HG03342 (cell line): ENCODE data around the gene ZNF410.
"Not testable (repeated sequence)": the region's sequence is repeated elsewhere in the genome, so short reads cannot be mapped to it uniquely, and the experiment has no call there.

Source experiments
- ATAC-seq: cut with Tn5 transposase; IDR thresholded peaks from one replicate; pipeline ENCODE4 v1.9.1; 2021; ENCODE audit warnings: mild to moderate bottlenecking, moderate library complexity; ENCODE audit not compliant: unreplicated experiment

Gene ZNF410, protein sequence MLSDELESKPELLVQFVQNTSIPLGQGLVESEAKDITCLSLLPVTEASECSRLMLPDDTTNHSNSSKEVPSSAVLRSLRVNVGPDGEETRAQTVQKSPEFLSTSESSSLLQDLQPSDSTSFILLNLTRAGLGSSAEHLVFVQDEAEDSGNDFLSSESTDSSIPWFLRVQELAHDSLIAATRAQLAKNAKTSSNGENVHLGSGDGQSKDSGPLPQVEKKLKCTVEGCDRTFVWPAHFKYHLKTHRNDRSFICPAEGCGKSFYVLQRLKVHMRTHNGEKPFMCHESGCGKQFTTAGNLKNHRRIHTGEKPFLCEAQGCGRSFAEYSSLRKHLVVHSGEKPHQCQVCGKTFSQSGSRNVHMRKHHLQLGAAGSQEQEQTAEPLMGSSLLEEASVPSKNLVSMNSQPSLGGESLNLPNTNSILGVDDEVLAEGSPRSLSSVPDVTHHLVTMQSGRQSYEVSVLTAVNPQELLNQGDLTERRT

DNA sequence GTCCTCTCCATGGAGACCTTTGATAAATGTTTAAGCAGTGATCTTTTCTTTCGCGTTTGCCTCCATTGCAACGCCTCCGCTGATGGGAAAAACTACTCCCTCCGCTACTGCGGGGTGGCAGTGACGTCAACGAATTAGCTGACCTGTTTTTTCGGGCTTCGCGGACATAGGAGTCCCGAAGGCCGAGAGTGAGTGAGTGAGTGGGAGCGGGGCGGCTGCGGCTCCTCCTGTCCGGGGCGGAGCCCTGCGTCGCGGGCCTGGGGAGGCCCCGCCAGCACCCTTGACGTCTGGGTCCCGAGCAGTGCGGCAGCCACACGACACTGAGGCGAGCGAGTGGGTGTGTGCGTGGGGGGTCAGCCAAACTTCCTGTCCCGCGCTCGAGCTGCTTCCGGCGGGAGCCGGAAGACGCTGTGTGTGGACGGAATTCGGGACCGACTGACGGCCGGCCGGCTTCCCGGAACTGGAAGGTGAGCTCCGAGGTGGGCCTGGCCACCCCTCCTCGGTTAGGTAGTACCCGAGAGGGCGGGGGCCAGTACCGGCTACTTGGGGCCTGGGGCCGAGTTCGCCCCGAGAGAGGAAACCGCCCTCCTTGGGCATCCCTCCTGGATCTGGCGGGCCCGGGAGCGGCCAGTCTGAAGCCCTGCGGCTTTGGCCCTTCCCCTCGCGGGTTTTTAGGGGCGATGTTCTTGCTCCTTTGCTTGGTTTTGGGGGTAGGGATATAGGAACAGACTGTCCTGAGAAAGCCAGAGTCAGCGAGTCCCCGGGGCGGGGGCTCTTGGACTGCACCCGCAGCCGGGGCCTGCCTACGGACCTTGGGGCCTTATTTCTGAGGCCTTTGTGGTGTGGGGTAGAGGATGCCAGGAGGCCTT is at the start of gene ZNF410:
ZNF410 (plus strand) TSS at position 411 of the 869 bp plus-strand sequence. CDS start 5,317 bp downstream, outside the sequence.
- peak; percentile 92 for ATAC-seq

DNA sequence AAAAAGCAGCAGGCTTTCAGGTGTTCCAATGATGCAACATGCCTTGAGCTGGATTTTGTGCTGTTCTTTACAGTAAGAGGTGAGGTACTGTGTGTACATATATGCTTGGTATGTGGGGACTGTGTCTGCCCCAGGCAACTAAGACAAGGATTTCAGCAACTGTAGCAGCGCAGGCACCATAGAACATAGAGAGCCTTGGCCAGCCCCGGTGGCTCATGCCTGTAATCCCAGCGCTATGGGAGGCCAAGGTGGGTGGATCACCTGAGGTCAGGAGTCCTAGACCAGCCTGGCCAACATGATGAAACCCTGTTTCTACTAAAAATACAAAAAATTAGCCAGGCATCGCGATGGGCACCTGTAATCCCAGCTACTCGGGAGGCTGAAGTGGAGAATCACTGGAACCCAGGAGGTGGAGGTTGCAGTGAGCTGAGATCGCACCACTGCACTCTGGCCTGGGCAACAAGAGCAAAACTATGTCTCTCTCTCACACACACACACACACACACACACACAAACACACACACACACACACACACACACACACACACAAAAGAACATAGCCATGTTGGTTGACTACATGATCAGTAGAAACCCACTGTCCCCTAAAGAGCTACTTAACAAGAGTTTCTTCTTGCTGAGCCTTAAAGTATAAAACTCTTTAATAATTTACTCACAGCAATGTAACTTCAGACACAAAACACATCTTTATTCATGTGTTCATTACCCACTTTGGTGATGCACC is 48.2 kb upstream of the ZNF410 start:
- ATAC-seq: not testable (repeated sequence)

DNA sequence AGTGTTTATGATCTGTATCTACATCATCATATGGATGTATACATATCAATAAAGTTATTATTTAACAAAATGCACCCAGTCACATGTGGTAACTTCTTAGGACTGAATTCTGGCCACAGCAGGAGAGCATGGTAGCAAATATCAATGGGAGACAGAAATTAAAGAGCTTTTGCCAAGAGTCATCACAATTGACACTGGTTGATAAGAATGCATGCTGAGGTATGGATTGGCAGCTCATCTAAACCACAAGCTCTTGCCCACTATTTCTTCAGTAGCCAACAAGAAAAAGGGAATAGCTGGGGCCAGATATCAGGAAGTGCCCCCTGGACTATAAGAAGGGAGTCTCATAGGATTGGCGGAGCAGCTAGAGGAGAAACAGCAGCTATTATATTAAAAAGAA is 44.5 kb upstream of the ZNF410 start:
- no peak for ATAC-seq

DNA sequence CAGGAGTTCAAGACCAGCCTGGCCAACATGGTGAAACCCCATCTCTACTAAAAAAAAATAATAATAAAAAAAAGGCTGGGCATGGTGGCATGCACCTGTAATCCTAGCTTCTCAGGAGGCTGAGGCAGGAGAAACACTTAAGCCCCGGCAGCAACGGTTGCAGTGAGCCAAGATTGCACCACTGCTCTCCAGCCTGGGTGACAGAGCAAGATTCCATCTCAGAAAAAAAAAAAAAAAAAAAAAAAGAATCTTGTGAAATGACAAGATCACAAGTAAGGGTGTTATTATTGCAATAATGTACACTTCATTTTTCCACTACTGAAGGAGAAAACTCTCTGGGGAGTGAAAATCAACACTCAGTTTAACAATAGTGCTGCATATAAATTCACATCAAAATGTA is 43.8 kb upstream of the ZNF410 start:
- no peak for ATAC-seq

DNA sequence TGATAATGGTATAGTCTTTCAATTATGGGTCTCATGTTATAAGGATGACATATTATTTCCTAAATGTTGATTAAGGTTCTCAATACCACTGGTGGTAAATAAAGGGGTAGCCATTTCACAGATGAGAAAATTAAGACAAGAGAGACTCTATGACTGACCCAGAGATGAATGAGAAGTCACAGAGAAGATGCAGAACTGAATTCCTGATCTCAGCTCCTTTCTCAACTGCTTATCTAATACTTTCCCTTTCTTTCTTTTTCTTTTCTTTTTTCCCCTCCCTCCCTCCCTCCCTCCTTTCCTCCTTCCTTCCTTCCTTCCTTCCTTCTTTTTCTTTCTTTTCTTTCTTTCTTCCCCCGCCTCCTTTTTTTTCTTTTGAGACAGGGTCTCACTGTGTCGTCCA is 43.4 kb upstream of the ZNF410 start:
- ATAC-seq: no peak

DNA sequence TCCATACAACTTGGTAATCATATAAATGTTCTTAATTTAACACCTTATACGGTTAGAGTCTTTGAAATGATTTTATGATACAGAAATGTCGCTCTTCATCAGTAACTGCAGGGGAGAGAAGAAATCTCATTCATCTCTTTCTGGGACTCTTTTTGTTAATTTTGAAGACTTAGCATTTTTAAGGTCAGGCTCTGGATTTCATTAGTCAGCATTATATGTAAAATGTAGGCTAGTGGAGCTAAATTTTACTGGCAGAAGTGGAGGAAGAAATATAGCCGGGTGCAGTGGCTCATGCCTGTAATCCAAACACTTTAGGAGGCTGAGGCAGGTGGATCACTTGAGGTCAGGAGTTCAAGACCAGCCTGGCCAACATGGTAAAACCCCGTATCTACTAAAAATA is 39.7 kb upstream of the ZNF410 start:
- ATAC-seq: no peak

DNA sequence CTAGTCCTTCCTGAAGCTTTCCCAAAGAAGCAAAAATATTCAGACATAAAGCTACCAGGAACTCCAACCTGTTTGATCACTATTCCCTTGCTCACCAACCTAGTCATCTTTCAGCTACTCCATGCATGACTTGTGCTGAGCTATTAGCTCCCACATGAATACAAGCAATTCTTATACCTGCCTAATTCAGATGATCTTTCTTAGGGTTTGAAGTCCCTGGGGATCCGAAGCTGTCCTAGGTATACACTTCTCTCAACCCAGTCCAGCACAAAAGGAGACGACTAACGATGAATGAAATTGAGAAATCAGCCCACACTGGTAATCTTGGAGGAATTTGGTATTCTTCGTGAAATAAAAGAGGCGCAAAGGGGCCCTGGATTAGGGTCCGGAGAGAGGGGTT is 35.7 kb upstream of the ZNF410 start:
- ATAC-seq: no peak

DNA sequence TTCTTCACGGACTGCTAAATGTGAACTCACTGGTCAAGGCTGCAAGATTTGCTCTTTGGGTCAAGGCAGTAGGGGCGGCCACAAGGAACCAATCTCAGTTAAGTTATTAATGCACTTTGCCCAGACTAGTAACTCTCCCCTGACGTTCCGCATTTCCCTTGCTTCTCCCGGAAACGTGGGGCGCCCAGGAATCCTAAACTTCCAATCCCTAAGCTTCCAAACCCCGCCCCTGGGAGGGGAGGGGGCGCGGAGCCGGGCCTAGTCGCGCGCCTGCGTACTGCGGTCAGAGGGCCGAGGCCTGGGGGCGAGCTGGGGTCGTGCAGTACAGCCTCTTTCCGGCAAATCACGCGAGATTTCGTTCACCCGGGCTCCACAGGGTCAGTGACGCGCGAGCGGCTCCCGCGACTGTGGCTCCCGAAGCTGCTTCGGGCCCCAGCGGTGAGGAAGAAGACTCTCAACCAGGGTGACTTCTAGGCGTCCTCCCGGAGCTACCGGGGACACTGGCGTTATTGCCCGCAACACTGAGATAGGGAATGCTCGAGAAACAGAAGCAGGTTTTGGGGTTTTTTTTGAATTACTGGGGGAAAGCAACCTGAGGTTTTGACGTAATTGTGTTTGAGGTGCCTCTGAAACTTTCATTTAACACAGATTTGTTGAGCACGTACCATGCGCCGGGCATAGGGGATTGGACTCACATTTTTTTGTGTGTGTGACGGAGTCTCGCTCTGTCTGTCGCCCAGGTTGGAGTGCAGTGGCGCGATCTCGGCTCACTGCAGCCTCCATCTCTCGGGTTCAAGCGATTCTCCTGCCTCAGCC is 34.9 kb upstream of the ZNF410 start, which contains the start of gene PTGR2:
PTGR2 (plus strand) TSS at position 265 of the 816 bp plus-strand sequence. CDS start 7,032 bp downstream, outside the sequence.
- ATAC-seq: peak; percentile 85

DNA sequence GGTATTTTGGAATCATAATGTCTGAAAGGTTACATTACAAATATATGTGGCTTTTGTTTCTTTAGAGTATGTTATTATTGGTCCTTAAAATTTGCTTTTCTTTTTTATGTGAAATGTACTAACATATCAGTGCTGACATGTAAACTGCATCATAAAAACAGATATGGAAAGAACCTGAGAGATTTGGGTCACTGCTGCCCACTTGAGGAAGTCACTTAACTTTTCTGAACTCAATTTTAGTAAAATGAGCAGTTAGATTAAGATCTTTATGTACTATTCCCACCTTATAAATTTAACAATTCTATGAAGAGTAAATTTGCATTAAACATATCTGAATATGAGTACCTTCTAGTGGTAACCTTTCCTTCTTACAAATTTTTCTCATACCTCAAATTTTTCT is 27.5 kb upstream of the ZNF410 start:
- no peak for ATAC-seq

DNA sequence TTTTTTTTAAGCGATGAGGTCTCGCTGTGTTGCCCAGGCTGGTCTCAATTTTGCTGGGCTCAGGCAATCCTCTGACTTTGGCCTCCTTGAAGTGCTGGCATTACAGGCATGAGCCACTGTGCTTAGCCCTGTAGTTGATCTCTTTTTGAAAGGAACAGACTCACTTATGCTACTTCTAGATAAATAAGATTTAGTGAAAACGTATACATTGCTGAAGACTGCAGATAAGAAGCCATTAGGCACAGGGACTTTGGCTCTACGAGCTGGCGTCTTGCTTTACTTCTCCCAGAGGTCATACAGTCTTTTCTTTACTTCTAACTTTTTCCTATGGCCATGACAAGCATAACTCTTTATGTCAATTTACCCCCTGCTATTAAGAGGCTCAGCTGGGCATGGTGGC is 25.6 kb upstream of the ZNF410 start:
- ATAC-seq: no peak

DNA sequence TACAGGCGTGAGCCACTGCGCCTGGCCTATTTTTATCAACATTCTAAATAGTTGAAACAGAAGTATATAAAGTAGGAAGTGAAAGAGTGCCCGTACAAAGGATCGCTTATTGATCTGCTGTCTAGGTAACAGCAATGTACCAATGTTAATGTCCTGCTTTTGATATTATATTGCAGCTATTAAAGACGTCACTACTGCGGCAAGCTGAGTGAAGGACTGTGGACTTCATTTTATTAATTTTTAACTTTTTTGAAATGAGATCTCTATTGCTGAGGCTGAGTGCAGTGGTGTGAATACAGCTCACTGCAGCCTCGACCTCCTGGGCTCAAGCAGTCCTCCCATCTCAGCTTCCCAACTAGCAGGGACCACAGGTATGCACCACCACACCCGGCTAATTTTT is 24.2 kb upstream of the ZNF410 start:
- ATAC-seq: no peak

DNA sequence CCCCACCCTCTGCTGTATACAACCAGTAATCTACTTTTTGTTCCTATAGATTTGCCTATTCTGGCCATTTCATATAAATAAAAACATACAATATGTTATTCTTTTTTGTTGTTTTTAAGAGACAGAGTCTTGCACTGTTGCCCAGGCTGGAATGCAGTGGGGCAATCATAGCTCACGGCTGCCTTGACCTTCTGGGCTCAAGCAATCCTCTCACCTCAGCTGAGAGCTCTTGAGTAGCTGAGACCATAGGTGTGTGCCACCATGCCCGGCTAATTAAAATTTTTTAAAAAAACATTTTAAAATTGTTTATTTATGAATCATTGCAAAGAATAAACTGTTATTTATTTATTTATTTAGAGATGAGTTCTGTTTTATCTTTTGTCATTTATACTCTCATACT is 23.4 kb upstream of the ZNF410 start:
- ATAC-seq: no peak

DNA sequence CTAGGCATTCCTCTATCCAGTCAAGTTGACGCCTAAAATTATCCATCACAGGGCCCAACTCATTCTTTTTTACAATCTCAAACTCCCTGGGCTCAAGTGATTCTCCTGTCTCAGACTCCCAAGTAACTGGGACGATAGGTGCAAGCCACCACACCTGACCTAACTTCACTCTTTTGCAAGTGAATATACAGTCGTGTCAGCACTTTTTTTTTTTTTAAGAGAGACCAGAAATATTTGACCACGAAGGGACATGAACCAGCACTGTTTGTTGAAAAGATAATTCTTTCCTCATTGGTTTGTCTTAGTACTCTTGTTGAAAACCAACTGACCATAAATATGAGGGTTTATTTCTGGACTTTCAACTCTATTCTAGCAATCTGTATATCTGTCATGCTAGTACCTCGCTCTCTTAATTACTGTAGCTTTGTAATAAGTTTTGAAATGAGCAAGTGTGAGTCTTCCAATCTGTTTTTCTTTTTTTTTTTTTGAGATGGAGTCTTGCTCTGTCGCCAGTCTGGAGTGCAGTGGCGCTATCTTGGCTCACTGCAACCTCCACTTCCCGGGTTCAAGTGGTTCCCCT is 21.0 kb upstream of the ZNF410 start:
- ATAC-seq: no peak

DNA sequence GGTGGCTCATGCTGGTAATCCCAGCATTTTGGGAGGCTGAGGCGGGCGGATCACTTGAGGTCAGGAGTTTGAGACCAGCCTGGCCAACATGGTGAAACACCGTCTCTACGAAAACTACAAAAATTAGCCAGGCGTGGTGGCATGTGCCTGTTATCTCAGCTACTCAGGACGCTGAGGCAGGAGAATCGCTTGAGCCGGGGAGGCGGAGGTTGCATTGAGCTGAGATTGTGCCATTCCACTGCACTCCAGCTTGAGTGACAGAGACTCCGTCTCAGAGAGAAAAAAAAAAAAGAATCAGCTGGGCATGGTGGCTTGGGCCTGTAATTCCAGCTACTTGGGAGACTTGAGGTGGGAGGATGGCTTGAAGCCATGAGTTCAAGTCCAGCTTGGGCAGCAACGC is 16.9 kb upstream of the ZNF410 start:
- not testable (repeated sequence) for ATAC-seq

DNA sequence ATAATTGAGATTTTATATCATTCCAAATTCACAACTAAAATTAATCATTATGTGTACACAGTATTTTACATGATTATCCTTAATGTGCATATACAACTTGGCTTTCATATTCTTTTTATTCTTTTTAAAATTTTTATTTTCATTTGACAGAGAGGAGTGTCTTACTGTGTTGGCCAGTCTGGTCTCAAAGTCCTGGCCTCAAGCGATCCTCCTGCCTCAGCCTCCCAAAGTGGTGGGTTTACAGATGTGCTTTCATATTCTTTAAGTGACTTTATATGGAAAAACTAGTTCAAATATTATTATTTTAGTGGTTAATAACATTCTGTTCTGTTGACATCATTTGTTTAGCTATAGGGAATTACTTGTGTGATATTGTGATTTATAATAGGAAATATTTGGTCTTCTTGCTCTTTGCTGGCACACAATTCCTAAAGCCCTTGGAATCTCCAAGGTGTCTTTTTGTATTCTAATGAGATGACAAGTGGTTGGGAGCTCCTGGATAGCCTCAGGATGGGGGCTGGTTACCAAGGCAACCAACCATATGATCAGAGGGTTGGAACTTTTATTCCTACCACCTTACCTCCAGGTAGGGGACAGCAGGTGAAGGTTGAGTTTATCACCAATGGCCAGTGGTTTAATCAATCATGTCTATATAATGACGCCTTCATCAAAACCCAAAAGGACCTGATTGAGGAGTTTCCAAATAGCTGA is 16.0 kb upstream of the ZNF410 start:
- no peak for ATAC-seq

DNA sequence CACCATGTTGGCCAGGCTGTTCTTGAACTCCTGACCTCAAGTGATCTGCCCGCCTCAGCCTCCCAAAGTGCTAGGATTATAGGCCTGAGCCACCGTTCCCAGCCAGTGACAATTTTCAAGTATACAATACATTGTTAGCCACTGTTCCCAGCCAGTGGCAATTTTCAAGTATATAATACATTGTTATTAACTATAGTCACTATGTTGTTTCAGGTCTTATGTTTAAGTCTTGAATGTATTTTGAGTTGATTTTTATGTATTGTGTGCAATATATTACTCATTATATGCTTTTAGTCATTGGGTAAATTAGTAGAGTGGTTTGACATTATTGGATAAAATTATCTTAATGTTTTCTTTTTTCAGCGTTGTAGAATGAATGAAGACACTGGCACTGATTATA is 13.0 kb upstream of the ZNF410 start:
- ATAC-seq: no peak

DNA sequence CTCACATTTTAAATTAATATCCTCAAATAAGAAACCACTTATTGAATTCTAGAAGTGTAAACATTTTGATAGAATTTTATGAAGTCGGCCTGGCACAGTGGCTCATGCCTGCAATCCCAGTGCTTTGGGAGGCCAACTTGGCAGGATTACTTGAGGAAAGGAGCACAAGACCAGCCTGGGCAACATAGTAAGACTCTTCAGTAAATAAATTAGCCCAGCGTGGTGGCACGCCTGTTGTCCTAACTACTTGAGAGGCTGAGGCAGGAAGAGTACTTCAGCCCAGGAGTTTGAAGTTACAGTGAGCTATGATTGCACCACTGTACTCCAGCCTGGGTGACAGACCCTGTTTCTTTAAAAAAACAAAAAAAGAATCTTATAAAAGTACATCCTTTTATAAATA is 8.9 kb upstream of the ZNF410 start:
- no peak for ATAC-seq

DNA sequence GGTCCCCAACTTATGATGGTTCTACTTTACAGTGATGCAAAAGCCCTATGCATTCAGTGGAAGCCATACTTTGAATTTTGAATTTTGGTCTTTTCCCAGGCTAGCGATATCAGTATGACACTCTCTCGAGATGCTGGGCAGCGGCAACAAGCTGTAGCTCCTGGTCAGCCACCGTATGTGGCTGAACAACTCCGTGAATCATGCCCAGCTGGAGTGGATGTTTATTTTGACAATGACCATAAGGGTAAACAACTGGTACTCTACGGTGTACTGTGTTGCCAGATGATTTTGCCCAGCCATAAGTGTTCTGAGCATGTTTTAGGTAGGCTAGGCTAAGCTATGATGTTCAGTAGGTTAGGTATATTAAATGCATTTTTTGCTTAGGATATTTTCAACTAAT is 8.2 kb upstream of the ZNF410 start:
- no peak for ATAC-seq

DNA sequence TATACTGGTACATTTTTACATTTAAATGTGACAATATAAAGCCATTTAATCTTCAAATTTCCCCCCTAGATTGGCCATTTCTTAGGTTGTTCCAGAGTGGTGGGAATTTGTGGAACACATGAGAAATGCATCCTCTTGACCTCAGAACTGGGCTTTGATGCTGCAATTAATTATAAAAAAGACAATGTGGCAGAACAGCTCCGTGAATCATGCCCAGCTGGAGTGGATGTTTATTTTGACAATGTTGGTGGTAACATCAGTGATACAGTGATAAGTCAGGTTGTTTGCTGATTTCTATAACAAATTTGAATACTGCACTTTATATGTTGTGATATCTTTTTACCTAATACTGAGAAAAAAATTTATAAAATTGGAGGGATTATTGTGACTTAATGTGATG is 7.6 kb upstream of the ZNF410 start:
- ATAC-seq: no peak
